ENCODE data around the gene TRAK2. TPM values are rescaled to one million over a fixed set of nuclear protein-coding genes. Genes with fewer than 3 reads are reported as not detected.

Gene TRAK2
- total and polyA plus RNA-seq, 2 of the 8 experiments (the other 6 are each of a cell fraction or from before 2014, with no cell fraction given): 4.5 to 15.7 TPM

DNA sequence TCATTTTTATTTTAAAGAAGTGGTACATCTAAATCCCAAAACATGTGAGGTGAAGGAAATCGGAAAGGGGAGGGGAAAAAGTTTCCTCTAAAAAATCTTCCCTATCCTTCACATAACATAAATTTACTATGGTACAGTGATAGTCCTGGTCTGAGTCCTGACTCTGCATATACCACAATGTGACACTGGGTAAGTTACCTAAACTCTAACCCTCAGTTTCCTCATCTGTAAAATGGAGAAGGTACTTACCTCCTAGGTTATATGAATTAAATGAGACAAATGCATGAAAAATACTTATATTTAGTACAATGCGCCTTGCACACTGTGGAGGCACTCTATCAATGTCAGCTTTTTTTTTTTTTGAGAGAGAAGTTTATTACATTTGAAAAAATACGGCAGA lies 42.3 kb downstream of the TRAK2 start (continued):
- TF ChIP-seq POU5F1 (IDR thresholded peaks at IDR 0.05; ENCODE audit: low read depth, low read length) (no peak), CEBPB (IDR thresholded peaks at IDR 0.05; ENCODE audit: low read depth, low read length) (no peak), GTF2F1 (IDR thresholded peaks at IDR 0.05; ENCODE audit: borderline replicate concordance, low read depth, low read length) (no peak), NRF1 (IDR thresholded peaks at IDR 0.05; ENCODE audit: low read depth, low read length) (no peak), KDM4A (IDR thresholded peaks at IDR 0.05; ENCODE audit: low read depth, low read length, severe bottlenecking) (no peak), NANOG (IDR thresholded peaks at IDR 0.05; ENCODE audit: insufficient read depth, low read depth, low read length, poor library complexity, severe bottlenecking) (no peak), BRCA1 (IDR thresholded peaks at IDR 0.05; ENCODE audit: low read depth, low read length) (no peak)

All from H1 (cell line).